MM.1S (cell line): ENCODE results near the gene EFNB1.
A peak's percentile ranks its signal among the peaks of the same experiment; 100 is the strongest.
"Not testable (repeated sequence)": the region's sequence is repeated elsewhere in the genome, so short reads cannot be mapped to it uniquely, and the experiment has no call there.

ENCODE experiments used
- DNase-seq: peaks from one replicate; pipeline ENCODE4 v3.0.0-alpha.2; 2015
- H2AFZ ChIP-seq: fragments of 300-600 bp; sonication (generic); 2 replicates; pipeline ENCODE4 v1.6.0; 2016; ENCODE audit warnings: antibody characterized with exemption, low read length
- H3F3A ChIP-seq: fragments of 300-600 bp; sonication (generic); 2 replicates; pipeline ENCODE4 v1.6.1; 2016; ENCODE audit warnings: mild to moderate bottlenecking, antibody characterized with exemption, low read length, moderate library complexity, mixed read lengths; ENCODE audit not compliant: insufficient read depth
- H3K27ac ChIP-seq: fragments of 300-600 bp; sonication (generic); 2 replicates; pipeline ENCODE4 v1.5.1; 2016; ENCODE audit warnings: mild to moderate bottlenecking, low read length
- H3K27me3 ChIP-seq: fragments of 300-600 bp; sonication (generic); replicated peaks from 2 replicates; pipeline ENCODE4 v1.6.0; 2016; ENCODE audit warnings: low read length; ENCODE audit not compliant: insufficient read depth
- H3K36me3 ChIP-seq: fragments of 300-600 bp; sonication (generic); replicated peaks from 2 replicates; pipeline ENCODE4 v1.6.1; 2016; ENCODE audit warnings: mild to moderate bottlenecking, low read length, mixed read lengths; ENCODE audit not compliant: insufficient read depth
- H3K4me1 ChIP-seq: fragments of 300-600 bp; sonication (generic); 2 replicates; pipeline ENCODE4 v1.6.1; 2016; ENCODE audit warnings: low read length, mixed read lengths
- H3K4me2 ChIP-seq: fragments of 300-600 bp; sonication (generic); 2 replicates; pipeline ENCODE4 v1.6.0; 2016; ENCODE audit warnings: low read depth, low read length
- H3K4me3 ChIP-seq: fragments of 300-600 bp; sonication (generic); 2 replicates; pipeline ENCODE4 v1.5.1; 2016; ENCODE audit warnings: low read length, mixed read lengths
- H3K79me2 ChIP-seq: fragments of 300-600 bp; sonication (generic); 2 replicates; pipeline ENCODE4 v1.6.1; 2016; ENCODE audit warnings: mixed run types, low read length, mixed read lengths
- H3K9ac ChIP-seq: fragments of 300-600 bp; sonication (generic); 2 replicates; pipeline ENCODE4 v1.6.1; 2016; ENCODE audit warnings: low read length, mixed read lengths
- H3K9me2 ChIP-seq: fragments of 300-600 bp; sonication (generic); replicated peaks from 2 replicates; pipeline ENCODE4 v1.6.1; 2016; ENCODE audit warnings: mild to moderate bottlenecking, low read length, mixed read lengths; ENCODE audit not compliant: insufficient read depth
- H3K9me3 ChIP-seq: fragments of 300-600 bp; sonication (generic); replicated peaks from 2 replicates; pipeline ENCODE4 v1.6.1; 2016; ENCODE audit warnings: mild to moderate bottlenecking, low read length, mixed read lengths; ENCODE audit not compliant: insufficient read depth
- H4K20me1 ChIP-seq: fragments of 300-600 bp; sonication (generic); 2 replicates; pipeline ENCODE4 v1.6.1; 2016; ENCODE audit warnings: mild to moderate bottlenecking, low read length, moderate library complexity, mixed read lengths; ENCODE audit not compliant: insufficient read depth
- EZH2 ChIP-seq: fragments of 300-600 bp; sonication (generic); optimal IDR thresholded peaks from 2 replicates; pipeline ENCODE3; 2017; ENCODE audit warnings: low read depth, mild to moderate bottlenecking, antibody characterized with exemption, low read length, mixed read lengths
- EZH2phosphoT487 ChIP-seq: fragments of 300-600 bp; sonication (generic); IDR thresholded peaks from 2 replicates; pipeline ENCODE4 v1.6.1; 2018; ENCODE audit warnings: antibody characterized with exemption, low read length
- TF ChIP-seq, protein P1 (sequence below): fragments of 300-600 bp; sonication (generic); IDR thresholded peaks from 2 replicates; pipeline ENCODE4 v1.5.1; 2016; ENCODE audit warnings: antibody characterized with exemption, low read length, mixed read lengths

The EFNB1 gene

DNA sequence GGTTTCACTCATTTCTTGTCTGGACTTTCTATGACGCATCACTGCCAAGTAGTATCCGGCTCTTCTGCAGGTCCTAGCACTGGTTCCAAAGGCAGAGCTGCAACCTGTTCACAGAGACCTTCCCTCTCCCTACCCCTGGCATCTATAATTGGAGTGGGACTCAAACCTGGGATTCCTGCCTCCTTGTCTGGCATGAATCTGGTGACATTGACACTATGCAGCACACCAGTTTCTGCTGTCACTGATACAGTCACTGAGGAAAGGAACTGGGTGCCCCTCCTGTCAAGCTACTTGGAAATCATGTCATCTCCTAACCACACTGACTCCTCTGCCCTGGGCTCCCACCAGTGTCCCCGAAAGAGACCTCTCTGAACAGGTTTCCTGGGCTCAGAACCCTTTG lies 33.1 kb upstream of the EFNB1 start:
- Histone ChIP-seq H3K79me2 (no peaks in the 10 kb centered on the region), H3K36me3 (no peaks in the 10 kb centered on the region), H3K27ac (no peak overlapping the region), H3K4me3 (no peak overlapping the region), H4K20me1 (no peaks in the 10 kb centered on the region), H3K9me2 (no peaks in the 10 kb centered on the region), H3K4me2 (no peak overlapping the region), H3F3A (no peaks in the 10 kb centered on the region), H3K27me3 (no peaks in the 10 kb centered on the region), H3K9me3 (no peaks in the 10 kb centered on the region), H2AFZ (no peak overlapping the region), H3K9ac (no peak overlapping the region), H3K4me1 (no peaks in the 10 kb centered on the region)
- DNase-seq: no peak
- TF ChIP-seq, protein P1, sequence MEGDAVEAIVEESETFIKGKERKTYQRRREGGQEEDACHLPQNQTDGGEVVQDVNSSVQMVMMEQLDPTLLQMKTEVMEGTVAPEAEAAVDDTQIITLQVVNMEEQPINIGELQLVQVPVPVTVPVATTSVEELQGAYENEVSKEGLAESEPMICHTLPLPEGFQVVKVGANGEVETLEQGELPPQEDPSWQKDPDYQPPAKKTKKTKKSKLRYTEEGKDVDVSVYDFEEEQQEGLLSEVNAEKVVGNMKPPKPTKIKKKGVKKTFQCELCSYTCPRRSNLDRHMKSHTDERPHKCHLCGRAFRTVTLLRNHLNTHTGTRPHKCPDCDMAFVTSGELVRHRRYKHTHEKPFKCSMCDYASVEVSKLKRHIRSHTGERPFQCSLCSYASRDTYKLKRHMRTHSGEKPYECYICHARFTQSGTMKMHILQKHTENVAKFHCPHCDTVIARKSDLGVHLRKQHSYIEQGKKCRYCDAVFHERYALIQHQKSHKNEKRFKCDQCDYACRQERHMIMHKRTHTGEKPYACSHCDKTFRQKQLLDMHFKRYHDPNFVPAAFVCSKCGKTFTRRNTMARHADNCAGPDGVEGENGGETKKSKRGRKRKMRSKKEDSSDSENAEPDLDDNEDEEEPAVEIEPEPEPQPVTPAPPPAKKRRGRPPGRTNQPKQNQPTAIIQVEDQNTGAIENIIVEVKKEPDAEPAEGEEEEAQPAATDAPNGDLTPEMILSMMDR: no peak
- TF ChIP-seq EZH2 (no peak), EZH2phosphoT487 (no peak)

DNA sequence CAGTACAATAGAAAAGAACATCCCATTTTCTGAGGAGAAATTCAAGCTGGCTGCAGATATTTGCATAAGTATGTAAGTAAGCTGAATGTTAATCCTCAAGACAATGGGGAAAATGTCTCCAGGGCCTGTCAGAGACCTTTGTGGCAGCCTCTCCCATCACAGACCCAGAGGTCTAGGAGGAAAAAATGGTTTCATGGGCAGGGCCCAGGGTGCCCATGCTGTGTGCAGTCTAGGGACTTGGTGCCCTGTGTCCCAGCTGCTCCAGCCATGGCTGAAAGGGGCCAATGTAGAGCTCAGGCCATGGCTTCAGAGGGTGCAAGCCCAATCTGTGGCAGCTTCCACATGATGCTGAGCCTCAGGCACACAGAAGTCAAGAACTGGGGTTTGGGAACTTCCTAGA lies 30.4 kb upstream of the EFNB1 start:
- H4K20me1 ChIP-seq, H3K9me3 ChIP-seq, H3K9me2 ChIP-seq, H2AFZ ChIP-seq, H3K27ac ChIP-seq, H3F3A ChIP-seq, H3K4me1 ChIP-seq, DNase-seq, H3K9ac ChIP-seq, H3K79me2 ChIP-seq, H3K4me2 ChIP-seq, H3K36me3 ChIP-seq, H3K27me3 ChIP-seq, H3K4me3 ChIP-seq: not testable (repeated sequence)

DNA sequence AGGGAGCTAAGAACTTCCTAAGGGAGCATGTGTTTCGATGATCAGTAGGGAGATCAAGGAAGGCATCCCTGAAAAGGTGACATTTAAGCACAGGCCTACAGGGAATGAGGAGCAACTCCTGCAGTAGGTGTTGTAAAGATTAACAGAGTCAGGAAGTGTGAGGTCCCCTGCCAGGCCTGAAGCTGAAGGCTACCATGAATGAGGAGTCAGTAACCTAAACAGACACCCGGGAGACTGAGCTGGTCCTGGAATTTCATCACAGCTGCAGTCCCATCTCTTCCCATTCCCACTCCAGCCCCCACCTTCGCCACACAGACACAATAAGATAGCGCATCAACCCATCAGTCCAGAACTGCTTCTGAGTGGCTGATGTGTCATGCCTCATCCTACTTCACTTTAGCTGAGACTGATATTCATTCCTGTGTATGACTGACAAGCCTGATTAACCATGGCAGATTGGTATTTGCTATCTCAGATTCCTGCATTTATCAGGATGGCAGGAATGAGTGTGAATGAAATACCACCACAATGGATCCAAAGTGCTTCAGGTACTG lies 27.0 kb upstream of the EFNB1 start:
- no peaks in the 10 kb centered on the region for H3F3A ChIP-seq
- H3K4me2 ChIP-seq: no peak overlapping the region
- no peak for DNase-seq
- H3K27ac ChIP-seq: no peak overlapping the region
- H2AFZ ChIP-seq: no peak overlapping the region
- H3K27me3 ChIP-seq: no peaks in the 10 kb centered on the region
- no peaks in the 10 kb centered on the region for H3K79me2 ChIP-seq
- H3K4me3 ChIP-seq: no peak overlapping the region
- no peaks in the 10 kb centered on the region for H3K36me3 ChIP-seq
- no peaks in the 10 kb centered on the region for H3K9me3 ChIP-seq
- H3K4me1 ChIP-seq: no peaks in the 10 kb centered on the region
- H3K9ac ChIP-seq: no peak overlapping the region
- H4K20me1 ChIP-seq: no peaks in the 10 kb centered on the region
- TF ChIP-seq EZH2phosphoT487 (no peak), EZH2 (no peak)
- TF ChIP-seq, protein P1: no peak
- no peaks in the 10 kb centered on the region for H3K9me2 ChIP-seq

DNA sequence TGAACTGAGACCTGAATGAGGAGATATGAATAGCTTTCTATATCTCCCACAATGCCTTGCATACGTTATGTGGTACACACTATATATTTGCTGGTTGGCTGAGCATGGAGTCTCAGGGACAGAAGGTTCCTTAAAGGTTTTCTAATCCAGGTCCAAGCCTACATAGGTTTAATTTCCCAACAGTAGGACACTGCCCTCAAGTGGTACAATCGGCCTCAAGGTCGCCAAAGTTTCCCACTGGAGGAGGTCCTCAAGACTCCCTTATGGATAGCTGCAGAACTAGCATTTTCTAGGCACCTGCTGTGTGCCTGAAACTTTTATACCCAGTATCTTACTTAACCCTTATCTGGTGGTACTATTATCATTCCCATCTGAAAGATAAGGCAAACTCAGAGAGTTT lies 21.0 kb upstream of the EFNB1 start:
- TF ChIP-seq, protein P1: peak; percentile 18; the same call in 1 of the 2 replicates
- TF ChIP-seq EZH2phosphoT487 (no peak), EZH2 (no peak)
- H3K79me2 ChIP-seq: no peaks in the 10 kb centered on the region
- no peaks in the 10 kb centered on the region for H3K27me3 ChIP-seq
- H3K9me3 ChIP-seq: no peaks in the 10 kb centered on the region
- H3K4me1 ChIP-seq: no peaks in the 10 kb centered on the region
- no peaks in the 10 kb centered on the region for H3K36me3 ChIP-seq
- H3K4me2 ChIP-seq: no peak overlapping the region
- H3K4me3 ChIP-seq: no peak overlapping the region
- DNase-seq: no peak
- H3K9me2 ChIP-seq: no peaks in the 10 kb centered on the region
- H3K27ac ChIP-seq: no peak overlapping the region
- H3K9ac ChIP-seq: no peak overlapping the region
- H3F3A ChIP-seq: no peaks in the 10 kb centered on the region
- no peaks in the 10 kb centered on the region for H4K20me1 ChIP-seq
- H2AFZ ChIP-seq: no peak overlapping the region
